Stimulated activated naive CD8-positive, alpha-beta T cell treated with anti-CD3 and anti-CD28 coated beads, Interleukin-15, Interleukin-2, amounts not matched to agents 100 ng/mL and 50 ng/mL, for 24 hours (primary cell): Measurements from ENCODE around the gene PLCB4.
"Not testable (repeated sequence)": the region's sequence is repeated elsewhere in the genome, so short reads cannot be mapped to it uniquely, and the experiment has no call there.

ENCODE experiments used
- H3K27ac Mint-ChIP-seq: one replicate; pipeline ENCODE4 v1.8.0; 2021; ENCODE audit warnings: mild to moderate bottlenecking, mixed read lengths
- H3K27me3 Mint-ChIP-seq: one replicate; pipeline ENCODE4 v1.8.0; 2021; ENCODE audit warnings: mixed read lengths
- H3K36me3 Mint-ChIP-seq: one replicate; pipeline ENCODE4 v1.8.0; 2021; ENCODE audit warnings: low read depth, mixed read lengths
- H3K4me1 Mint-ChIP-seq: one replicate; pipeline ENCODE4 v1.8.0; 2021; ENCODE audit warnings: low read depth, mixed read lengths
- H3K4me3 Mint-ChIP-seq: one replicate; pipeline ENCODE4 v1.8.0; 2021; ENCODE audit warnings: mild to moderate bottlenecking, mixed read lengths
- H3K9me3 Mint-ChIP-seq: one replicate; pipeline ENCODE4 v1.8.0; 2021; ENCODE audit warnings: mixed read lengths

Gene PLCB4

DNA sequence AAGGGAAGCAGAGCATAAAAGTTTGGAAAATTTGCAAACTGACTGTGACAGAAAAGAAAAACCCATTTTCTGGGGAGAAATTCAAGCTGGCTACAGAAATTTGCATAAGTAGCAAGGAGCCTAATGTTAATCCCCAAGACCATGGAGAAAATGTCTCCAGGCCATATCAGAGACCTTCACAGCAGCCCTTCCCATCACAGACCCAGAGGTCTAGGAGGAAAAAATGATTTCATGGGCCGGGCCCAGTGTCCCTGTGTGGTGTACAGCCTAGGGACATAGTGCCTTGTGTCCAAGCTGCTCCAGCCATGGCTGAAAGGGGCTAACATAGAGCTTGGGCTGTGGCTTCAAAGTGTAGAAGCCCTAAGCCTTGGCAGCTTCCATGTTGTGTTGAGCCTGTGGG is 83.3 kb downstream of the PLCB4 start:
- H3K4me3 Mint-ChIP-seq, H3K4me1 Mint-ChIP-seq, H3K27me3 Mint-ChIP-seq, H3K9me3 Mint-ChIP-seq, H3K36me3 Mint-ChIP-seq, H3K27ac Mint-ChIP-seq: not testable (repeated sequence)

DNA sequence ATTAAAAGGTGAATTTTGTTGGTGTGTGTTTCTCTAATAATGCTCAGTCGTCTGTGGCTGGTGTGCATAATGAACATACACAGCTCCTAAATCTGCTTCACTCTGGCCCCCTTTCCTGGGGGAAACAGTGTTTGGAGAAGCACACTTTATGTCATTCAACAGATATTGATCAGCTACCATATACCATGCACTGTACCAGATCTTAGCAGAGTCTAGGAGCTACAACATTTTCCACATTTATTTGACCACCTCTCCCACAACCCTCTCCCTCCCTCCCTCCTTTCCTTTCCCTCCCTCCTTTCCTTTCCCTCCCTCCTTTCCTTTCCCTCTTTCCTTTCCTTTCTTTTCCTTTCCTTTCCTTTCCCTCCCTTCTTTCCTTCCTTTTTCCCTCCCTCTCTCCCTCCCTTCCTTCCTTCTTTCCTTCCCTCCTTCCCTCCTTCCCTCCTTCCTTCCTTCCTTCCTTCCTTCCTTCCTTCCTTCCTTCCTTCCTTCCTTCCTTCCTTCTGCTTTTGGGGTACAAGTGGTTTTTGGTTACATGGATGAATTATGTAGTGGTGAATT is 85.7 kb downstream of the PLCB4 start:
- no peaks in the 10 kb centered on the region for H3K27me3 Mint-ChIP-seq
- H3K36me3 Mint-ChIP-seq: no peaks in the 10 kb centered on the region
- no peak overlapping the region for H3K27ac Mint-ChIP-seq
- no peaks in the 10 kb centered on the region for H3K4me1 Mint-ChIP-seq
- no peak overlapping the region for H3K4me3 Mint-ChIP-seq
- H3K9me3 Mint-ChIP-seq: peaks cover 6% of the 10 kb centered on the region

DNA sequence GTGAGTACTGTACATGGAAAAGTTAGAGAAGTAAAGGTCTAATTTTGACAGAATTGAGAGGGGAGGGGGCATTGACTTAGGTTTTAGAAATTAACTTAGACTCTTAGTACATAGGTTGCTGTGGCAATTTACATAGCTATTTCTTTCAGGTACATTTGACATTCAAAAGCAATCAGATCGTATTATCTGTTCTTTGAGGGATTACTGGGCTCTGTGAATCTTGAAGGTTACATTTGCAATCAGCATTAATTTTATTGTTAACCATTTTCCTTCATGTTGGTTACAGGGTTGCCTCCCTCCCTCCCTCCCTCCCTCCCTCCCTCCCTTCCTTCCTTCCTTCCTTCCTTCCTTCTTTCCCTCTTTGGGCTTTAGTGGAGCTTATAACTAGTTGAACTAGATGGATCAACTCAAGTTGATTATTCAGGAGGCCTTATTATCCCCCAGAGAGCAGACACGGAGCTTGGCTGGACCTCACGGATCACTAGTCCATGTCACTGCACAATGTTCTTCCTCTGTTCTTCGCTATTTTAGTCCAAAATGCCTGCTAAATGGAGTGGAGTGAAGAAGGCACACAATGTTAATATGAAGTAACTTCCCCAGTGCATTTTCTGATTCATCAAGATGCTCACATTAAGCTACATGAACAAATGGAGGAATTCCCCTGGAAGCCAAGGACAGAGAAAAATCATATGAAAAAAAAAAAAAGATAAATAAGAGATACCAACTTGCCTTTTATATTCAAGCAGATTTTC is 87.8 kb downstream of the PLCB4 start:
- Mint-ChIP-seq H3K9me3 (peaks cover 1% of the 10 kb centered on the region), H3K36me3 (no peaks in the 10 kb centered on the region), H3K4me3 (no peak overlapping the region), H3K27me3 (peaks cover 3% of the 10 kb centered on the region), H3K4me1 (peaks cover 8% of the 10 kb centered on the region), H3K27ac (no peak overlapping the region)

DNA sequence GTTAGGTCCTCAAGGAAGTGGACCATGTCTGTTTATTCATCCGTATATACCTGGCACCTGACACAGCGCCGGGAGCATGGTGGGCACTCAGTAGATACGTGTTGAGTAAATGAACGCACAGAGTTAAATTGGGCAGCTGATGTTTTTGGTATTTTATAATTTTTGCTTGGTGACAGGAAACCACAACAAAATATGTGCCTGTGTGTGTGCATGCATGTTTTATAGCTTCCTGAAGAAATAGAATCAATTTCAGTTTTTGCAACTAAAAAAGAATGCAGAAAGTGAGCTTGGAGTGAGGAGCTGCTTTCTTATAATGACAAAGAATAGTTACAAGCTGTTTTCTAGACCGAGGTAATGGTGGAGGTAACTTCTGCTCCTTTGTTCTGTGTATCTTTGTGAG is 91.4 kb downstream of the PLCB4 start:
- Mint-ChIP-seq H3K27ac (no peak overlapping the region), H3K4me1 (peaks cover 8% of the 10 kb centered on the region), H3K4me3 (no peak overlapping the region), H3K36me3 (no peaks in the 10 kb centered on the region), H3K9me3 (no peaks in the 10 kb centered on the region), H3K27me3 (peaks cover 3% of the 10 kb centered on the region)

DNA sequence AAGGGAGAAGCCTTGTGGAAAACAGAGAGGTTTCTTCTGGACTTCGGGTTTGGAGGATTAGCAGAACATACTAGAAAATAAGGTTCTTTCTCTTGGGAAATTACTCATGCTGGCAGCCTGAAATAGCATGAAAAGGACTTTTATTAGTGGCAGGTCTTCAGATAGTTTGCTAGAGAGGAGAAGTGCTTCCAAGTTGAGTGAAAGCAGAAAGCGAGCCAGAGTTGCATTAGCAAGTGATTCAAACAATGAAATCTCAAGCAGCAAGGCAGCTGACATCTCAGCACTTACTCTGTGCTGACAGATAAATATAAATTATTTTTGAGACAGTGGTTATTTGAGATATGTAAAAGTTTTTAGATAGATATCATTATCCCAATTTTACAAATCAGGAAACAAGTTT is 91.9 kb downstream of the PLCB4 start:
- no peaks in the 10 kb centered on the region for H3K36me3 Mint-ChIP-seq
- no peaks in the 10 kb centered on the region for H3K9me3 Mint-ChIP-seq
- H3K4me3 Mint-ChIP-seq: no peak overlapping the region
- no peak overlapping the region for H3K27ac Mint-ChIP-seq
- peaks cover 3% of the 10 kb centered on the region for H3K27me3 Mint-ChIP-seq
- peaks cover 8% of the 10 kb centered on the region for H3K4me1 Mint-ChIP-seq

DNA sequence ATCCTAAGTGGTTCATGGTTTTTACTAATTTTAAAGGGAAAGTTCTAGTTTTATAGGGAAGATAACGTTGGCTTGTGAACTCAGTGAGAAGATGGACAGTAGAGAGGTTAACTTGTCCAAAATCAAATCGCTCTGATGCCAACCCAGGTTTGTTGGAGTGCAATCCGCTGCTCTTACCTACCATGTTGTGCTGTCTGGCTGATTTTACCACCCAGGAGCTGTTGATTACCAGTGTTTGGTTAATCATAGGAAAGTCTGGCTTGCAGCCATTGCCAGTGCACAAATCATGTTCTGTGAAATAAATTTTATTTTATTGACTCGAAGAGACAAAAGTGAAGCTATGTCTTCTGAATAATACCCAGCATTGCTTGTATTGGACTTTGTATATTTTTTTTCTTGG is 92.4 kb downstream of the PLCB4 start:
- Mint-ChIP-seq H3K36me3 (no peaks in the 10 kb centered on the region), H3K9me3 (no peaks in the 10 kb centered on the region), H3K4me3 (no peak overlapping the region), H3K27ac (no peak overlapping the region), H3K27me3 (peaks cover 3% of the 10 kb centered on the region), H3K4me1 (peaks cover 8% of the 10 kb centered on the region)

DNA sequence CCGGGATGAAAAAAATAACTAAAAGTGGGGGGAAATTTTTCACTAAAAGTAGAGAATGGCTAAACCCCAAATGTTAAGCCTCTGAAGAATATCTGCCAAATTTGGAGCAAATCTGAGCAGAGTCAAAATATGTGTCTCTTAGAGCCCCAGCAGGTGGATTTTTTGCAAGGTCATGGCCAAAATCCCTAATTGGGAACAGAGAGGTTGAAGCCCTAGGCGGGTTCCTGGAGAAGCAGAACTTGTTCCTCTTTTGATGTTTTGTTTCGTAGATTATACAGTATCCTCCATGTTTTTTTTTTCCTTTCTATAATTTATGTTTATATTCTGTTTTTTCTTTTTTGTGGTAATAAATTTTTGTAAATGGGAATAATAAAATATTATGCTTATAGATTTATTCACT is 94.4 kb downstream of the PLCB4 start:
- H3K4me3 Mint-ChIP-seq: no peak overlapping the region
- H3K27me3 Mint-ChIP-seq: peaks cover 3% of the 10 kb centered on the region
- H3K27ac Mint-ChIP-seq: no peak overlapping the region
- no peaks in the 10 kb centered on the region for H3K36me3 Mint-ChIP-seq
- peaks cover 8% of the 10 kb centered on the region for H3K4me1 Mint-ChIP-seq
- H3K9me3 Mint-ChIP-seq: no peaks in the 10 kb centered on the region

DNA sequence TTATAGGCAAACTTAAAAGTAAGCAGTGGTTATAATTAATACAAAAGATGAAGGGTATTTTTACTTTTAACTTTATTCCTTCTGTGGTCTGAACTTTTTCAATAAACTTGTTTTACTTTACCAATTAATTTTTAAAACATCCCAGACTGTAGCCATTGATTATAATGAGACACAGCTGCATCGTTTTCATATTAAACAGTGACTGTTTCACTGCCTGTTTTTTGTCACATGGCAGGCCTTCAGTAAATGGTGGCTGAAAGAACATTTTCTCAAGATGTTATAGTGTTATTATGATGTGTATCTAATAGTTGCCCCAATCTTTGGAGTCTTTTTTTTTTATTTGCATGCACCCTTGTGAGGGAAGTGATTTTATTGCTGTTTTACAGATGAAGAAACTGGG is 95.1 kb downstream of the PLCB4 start:
- peaks cover 3% of the 10 kb centered on the region for H3K27me3 Mint-ChIP-seq
- peaks cover 8% of the 10 kb centered on the region for H3K4me1 Mint-ChIP-seq
- no peak overlapping the region for H3K4me3 Mint-ChIP-seq
- H3K36me3 Mint-ChIP-seq: no peaks in the 10 kb centered on the region
- H3K9me3 Mint-ChIP-seq: no peaks in the 10 kb centered on the region
- no peak overlapping the region for H3K27ac Mint-ChIP-seq

DNA sequence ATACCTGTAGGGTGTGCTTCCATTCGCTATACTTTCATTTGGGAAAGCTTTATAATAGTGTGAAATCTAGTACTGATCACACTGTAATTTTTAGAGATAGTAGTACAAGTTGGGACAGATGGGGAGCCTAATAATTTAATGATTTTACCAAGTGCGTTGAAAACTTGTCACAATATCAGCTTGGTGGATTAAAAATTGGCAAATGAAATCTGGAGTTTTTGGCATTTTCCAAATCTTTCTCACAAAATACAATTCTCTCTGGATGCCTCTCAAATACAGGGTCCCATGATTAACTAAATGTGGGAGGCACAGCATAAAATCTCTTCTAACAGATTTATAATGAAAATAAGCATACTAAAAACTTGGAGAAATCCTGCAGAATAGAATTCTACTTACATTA is 96.4 kb downstream of the PLCB4 start:
- Mint-ChIP-seq H3K27ac (no peak overlapping the region), H3K4me3 (no peak overlapping the region), H3K9me3 (no peaks in the 10 kb centered on the region), H3K27me3 (peaks cover 3% of the 10 kb centered on the region), H3K4me1 (peaks cover 4% of the 10 kb centered on the region), H3K36me3 (no peaks in the 10 kb centered on the region)

DNA sequence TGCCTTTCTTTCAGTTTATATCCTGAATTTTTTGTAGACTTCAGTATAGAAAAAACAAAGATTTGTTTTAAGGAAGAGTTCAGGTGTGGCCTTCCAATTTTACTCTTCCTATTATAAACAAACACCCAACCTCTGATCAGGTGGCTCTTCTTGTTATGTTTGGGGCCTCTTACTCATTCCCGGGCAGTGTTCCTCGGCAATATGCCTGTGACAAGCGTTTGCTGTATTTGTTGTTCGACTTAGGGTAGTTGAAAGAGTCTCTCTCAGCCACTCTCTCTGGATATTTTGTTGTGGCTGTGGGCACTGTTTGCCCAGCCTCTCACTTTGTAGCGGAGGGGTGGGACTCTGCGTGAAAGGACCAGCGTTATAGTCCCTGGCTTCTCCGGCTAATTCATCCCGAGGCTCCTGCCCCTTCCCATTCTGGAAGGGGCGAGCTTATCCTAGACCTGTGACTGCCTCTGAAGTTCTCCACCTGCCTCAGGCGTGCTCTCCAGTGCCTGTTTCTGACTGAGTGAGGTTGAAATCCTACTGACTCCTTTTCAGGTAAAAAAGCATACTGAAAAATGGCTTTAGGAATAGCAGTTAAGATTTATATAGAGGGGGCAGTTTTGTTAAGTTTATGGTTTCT is 97.4 kb downstream of the PLCB4 start:
- no peaks in the 10 kb centered on the region for H3K9me3 Mint-ChIP-seq
- H3K27me3 Mint-ChIP-seq: no peaks in the 10 kb centered on the region
- no peaks in the 10 kb centered on the region for H3K36me3 Mint-ChIP-seq
- H3K4me3 Mint-ChIP-seq: no peak overlapping the region
- no peaks in the 10 kb centered on the region for H3K4me1 Mint-ChIP-seq
- H3K27ac Mint-ChIP-seq: no peak overlapping the region

DNA sequence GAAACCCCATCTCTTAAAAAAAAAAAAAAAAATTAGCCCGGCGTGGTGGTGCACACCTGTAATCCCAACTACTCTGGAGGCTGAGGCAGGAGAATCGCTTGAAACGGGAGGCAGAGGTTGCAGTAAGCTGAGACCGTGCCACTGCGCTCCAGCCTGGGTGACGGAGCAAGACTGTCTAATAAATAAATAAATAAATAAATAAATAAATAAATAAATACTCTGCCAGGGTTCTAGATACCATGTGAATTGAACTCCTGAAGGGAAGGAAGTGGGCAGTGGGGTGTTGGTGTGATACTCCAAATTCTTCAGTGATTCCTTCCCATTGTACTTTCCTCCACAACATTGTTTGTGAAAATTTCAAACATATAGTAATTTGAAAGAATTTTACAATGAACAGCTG is 100.5 kb downstream of the PLCB4 start:
- Mint-ChIP-seq H3K27me3 (no peaks in the 10 kb centered on the region), H3K4me1 (no peaks in the 10 kb centered on the region), H3K27ac (no peak overlapping the region), H3K9me3 (no peaks in the 10 kb centered on the region), H3K4me3 (no peak overlapping the region), H3K36me3 (no peaks in the 10 kb centered on the region)

DNA sequence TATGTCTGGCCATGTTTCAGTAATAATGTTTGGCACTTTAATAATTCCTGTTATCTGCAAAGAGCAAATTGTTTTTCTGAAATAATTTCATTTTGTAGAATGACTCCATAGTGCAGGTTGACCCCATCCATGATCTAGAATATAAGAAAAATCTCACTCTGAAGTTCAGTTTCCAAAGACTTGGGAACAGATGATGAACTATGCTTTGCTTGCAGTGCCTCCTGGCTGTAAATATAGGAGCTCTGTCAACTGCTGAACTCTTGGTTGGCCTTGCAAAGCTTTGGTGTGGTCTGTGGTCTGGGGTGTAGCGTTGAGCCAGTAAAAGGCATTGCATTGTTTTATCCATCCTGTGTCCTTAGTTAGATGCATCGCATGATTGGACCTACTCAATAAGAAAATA is 104.0 kb downstream of the PLCB4 start:
- H3K9me3 Mint-ChIP-seq: no peaks in the 10 kb centered on the region
- no peaks in the 10 kb centered on the region for H3K36me3 Mint-ChIP-seq
- H3K27me3 Mint-ChIP-seq: no peaks in the 10 kb centered on the region
- no peak overlapping the region for H3K27ac Mint-ChIP-seq
- no peak overlapping the region for H3K4me3 Mint-ChIP-seq
- H3K4me1 Mint-ChIP-seq: no peaks in the 10 kb centered on the region

DNA sequence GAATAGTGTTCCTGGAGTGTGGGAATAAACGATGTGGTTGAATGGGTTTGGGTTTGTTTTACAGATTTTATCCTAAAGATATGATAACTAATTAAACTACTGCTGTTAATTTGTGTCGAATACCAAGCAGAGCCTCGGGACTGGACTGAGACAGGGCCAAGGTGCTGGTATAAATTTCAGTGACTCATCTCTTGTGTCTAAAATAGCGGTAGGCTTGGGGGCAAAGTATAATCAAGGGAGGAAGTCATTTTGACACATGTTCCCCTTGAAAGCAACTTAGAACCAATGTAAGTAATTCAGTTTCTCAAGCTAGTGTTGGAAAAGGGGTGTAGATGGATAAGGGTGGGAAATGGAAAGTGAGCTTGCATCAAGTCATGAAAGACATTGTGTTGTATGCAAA is 108.4 kb downstream of the PLCB4 start:
- Mint-ChIP-seq H3K9me3 (peaks cover 4% of the 10 kb centered on the region), H3K4me1 (no peaks in the 10 kb centered on the region)

DNA sequence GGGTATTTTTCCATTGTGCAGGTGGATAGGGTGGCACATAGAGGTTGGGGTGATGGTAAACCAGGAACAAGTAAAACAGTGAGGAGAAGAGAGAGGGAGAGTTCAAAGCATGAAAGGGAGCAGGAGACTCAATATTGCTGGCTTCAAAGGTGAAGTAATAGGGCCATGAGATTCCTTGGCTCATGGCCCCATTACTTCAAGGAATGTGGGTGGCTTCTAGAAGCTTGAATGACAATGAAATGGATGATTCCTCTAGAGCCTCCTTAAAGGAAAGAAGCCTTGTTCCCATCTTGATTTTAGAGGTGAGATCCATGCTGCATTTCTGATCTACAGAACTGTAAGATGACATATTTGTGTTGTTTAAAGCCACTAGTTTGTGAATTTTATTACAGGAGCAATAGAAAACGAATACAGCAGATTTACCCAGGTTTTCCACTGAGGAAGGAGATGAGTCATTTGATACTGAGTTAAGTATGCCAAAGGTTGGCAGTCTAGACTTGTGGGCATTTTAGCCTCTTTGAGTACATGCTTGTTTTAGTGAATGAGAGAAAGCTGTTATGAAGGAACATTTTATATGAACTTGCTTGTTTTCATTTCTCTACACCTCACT is 110.4 kb downstream of the PLCB4 start:
- H3K27me3 Mint-ChIP-seq: no peaks in the 10 kb centered on the region
- no peak overlapping the region for H3K27ac Mint-ChIP-seq
- H3K9me3 Mint-ChIP-seq: peaks cover 4% of the 10 kb centered on the region
- H3K36me3 Mint-ChIP-seq: no peaks in the 10 kb centered on the region
- no peaks in the 10 kb centered on the region for H3K4me1 Mint-ChIP-seq
- no peak overlapping the region for H3K4me3 Mint-ChIP-seq

More for the DNA sequence above, 108.4 kb downstream of the PLCB4 start:
- H3K27ac Mint-ChIP-seq: no peak overlapping the region
- H3K36me3 Mint-ChIP-seq: no peaks in the 10 kb centered on the region
- H3K27me3 Mint-ChIP-seq: no peaks in the 10 kb centered on the region
- H3K4me3 Mint-ChIP-seq: no peak overlapping the region

DNA sequence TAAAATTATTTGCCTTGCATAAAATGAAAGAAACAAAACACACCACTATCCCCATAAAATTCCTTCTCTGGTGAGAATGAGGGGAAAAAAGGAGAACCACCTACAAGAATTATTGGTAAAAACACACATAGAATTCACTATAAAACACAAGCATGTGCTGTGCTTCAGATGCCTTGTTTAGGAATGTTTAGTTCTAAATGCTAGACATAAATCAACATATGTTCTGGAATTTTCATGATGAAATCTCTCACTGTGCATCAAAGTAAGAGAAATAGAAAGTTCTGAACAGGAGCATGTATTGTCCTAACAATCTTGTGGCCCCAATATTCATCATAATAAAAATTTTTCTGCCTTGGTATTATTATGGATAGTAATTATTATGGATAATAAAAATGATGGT is 111.0 kb downstream of the PLCB4 start:
- Mint-ChIP-seq H3K27me3 (no peaks in the 10 kb centered on the region), H3K36me3 (no peaks in the 10 kb centered on the region), H3K4me1 (no peaks in the 10 kb centered on the region), H3K9me3 (peaks cover 4% of the 10 kb centered on the region), H3K27ac (no peak overlapping the region), H3K4me3 (no peak overlapping the region)
